Kidney capillary endothelial cell (primary cell): ENCODE measurements around the gene KLHL18.
A peak's percentile ranks its signal among the peaks of the same experiment; 100 is the strongest.
"Not testable (repeated sequence)": the region's sequence is repeated elsewhere in the genome, so short reads cannot be mapped to it uniquely, and the experiment has no call there.

Source experiments
- DNase-seq: peaks from one replicate; pipeline ENCODE4 v3.0.0-alpha.2; 2018; ENCODE audit warnings: low spot score

KLHL18 gene

DNA sequence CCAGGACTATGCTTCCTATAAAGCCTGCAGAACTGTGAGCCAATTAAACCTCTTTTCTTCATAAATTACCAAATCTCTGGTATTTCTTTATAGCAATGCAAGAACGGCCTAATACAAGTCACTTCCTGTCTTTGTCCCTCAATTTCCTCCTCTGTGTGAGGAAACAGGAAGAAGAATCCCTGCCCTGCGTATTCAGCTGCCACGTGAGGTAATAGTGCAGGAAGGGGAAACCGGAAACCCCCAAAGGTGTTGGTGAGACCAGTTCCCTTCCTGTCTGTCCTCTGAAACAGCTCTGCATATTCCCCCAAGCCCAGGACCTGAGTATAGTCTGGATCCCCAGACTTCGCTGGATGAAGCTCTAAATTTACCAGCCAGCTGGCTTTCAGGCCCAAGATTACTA lies 80.0 kb downstream of the KLHL18 start:
- DNase-seq = peak; percentile 89

DNA sequence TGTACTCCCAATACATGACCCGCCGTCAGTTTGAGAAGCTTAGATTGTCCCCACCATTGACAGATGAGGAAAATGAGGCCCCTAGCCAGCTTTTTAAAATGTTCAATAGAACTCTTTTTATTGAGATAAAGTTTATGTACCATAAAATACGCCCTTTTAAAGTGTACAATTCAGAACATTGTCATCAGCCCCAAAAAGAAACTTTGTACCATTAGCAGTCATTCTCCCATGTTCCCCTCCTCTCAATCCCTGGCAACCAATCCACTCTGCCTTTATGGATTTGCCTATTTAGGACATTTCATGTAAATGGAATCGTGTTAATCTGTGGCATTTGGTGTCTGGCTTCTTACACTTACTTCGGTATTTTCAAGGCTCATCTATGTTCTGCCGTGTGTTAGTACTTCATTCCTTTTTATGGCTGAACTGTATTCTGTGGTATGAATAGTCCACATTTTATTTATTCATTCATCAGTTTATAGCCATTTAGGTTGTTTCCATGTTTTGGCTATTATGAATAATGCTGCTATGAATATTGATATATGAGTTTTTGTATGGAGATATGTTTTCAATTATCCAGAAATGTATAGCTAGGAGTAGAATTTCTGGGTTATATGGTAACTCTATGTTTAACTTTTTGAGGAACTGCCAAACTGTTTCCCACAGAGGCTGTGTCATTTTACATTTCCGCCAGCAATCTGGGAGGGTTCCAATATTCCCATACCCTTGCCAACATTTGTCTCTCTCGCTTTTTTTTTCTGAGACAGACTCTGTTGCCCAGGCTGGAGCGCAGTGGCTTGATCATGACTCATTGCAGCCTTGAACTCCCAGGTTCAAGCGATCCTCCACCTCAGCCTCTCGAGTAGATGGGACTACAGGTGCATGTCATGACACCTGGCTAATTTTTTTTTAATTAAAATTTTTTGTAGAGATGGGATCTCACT lies 82.7 kb downstream of the KLHL18 start:
- no peak for DNase-seq

DNA sequence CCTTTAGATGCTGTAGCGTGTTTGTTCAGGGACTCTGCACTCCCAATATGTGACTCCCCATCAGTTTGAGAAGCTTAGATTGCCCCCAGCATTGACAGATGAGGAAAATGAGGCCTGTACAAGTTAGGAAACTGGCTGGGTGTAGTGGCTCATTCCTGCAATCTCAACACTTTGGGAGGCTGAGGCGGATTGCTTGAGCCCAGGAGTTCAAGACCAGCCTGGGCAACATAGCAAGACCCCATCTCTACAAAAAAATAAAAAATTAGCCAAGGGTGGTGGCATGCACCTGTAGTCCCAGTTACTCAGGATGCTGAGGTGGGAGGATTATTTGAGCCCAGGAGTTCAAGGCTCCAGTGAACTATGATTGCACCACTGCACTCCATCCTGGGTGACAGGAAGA lies 84.1 kb downstream of the KLHL18 start:
- DNase-seq = no peak

DNA sequence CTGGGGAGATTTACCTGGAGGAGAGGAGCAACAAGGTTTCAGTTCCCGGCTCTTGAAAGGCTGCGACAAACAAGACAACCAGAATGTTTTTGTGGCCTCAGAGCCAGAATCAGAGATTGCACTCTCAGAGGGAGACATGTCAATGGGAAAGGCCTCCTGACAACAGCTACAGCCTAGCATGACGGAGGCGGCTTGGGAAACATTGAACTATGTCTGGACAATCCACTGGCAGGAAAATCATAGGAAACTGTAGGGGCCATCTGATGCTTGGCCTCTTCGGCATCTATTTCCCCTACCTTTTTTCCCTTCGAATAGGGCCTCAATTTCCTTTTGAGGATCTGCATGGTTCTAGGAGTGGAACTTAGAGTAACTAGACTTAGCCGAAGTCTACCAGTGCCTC lies 84.9 kb downstream of the KLHL18 start:
- DNase-seq = no peak

DNA sequence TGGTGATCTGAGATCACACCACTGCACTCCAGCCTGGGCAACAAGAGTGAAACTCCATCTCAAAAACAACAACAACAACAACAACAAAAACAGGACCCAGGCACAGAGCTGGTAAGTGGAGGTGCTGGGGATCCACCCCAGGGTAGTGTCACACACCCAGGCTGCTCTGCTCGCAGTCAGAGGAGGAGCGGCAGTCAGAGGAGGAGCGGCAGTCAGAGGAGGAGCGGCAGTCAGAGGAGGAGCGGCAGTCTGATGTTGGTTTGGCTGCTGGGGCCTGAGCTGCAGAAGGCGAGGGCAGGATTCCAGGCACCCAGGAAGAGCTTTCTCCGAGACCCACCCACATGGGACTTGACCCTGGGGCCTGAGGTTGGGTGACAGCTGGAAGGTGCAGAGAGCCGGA lies 87.3 kb downstream of the KLHL18 start:
- not testable (repeated sequence) for DNase-seq

DNA sequence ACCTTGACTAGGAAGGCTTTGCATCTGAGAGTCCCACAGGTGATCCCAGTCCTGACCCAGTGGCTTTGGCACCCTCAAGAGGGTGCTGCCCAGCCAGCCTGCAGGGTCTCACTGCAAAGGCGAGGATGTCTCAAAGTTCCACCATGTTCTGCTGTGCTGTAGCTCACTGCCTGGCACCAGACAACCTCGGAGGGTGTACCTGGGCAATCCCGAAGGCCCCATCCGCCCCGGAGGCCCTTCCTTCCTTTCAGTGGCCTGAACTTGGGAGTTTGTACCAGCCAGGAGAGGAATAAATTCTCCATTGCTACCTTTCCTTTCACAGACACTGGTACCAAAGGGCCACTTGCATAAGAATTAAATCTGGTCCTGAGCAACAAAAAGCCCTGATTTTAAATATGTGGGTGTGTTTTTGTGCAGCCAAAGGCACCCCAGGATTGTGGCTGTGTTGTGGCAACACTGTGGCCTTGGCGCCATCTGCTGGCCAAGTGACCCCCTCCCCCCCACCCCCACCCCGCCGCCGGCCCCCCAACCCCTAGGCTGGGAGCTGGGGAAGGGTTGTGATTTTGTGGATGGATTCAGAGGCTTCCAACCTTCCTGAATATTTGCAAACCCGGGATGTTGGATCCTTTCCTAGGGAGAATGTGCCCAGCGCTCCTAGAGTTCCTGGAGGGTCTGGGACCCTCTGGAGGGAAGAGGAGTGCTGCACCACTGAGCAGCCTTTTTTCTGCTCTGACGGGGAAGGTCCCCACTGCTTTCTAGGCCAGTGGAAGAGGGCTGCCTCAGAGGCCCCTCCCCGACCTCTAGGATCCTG lies 88.3 kb downstream of the KLHL18 start:
- DNase-seq = peak; percentile 18

DNA sequence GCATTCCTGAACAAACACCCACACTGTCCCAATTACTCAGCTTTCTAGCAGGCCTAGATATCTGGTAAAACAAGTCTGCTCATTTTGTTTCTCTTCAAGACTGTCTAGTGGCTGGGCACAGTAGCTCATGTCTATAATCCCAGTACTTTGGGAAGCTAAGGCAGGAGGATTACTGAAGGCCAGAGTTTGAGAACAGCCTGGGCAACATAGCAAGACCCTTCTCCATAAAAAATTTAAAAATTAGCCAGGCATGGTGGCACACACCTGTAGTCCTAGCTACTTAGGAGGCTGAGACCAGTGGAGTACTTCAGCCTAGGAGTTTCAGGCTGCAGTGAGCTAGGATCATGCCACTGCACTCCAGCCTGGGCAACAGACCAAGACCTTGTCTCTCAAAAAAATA lies 91.8 kb downstream of the KLHL18 start:
- no peak for DNase-seq

DNA sequence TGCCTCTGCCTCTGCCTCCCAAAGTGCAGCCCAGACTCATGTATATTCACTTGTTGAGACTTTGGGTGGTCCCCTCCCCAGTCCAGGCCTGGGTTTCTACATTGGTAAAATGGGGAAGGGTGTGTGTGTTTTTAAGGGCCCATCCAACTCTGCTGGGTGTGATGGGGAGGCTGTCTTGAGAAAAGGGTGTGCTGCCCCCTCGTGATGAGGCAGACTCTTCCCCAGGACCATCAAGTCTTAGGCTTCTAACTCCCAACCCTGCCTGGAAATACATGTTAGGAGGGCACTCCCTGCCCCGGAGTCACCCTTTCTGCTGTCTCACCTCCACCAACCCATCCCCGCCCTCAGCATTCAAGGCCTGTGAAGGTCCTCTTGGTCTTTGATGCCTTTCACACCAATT lies 93.6 kb downstream of the KLHL18 start:
- no peak for DNase-seq

DNA sequence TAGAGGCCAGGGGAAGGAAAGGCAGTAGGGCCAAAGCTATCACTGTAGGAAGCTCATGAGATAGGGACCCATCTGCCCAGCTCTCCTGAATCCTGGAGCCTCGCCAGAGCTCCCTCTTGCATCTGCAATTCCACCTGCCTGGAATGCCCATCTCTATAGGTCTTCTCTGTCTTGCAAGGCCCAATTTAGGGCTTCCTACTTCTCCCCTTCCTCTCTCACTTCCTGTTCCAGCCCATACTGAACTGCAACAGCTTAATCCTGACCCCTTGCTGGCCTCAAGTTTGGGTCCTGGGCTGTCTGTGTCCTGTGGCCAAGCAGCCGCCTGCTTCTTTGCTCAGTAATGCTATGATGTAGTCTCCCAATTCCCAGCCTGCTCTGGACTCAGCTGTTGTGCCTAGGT lies 94.4 kb downstream of the KLHL18 start:
- DNase-seq = no peak

DNA sequence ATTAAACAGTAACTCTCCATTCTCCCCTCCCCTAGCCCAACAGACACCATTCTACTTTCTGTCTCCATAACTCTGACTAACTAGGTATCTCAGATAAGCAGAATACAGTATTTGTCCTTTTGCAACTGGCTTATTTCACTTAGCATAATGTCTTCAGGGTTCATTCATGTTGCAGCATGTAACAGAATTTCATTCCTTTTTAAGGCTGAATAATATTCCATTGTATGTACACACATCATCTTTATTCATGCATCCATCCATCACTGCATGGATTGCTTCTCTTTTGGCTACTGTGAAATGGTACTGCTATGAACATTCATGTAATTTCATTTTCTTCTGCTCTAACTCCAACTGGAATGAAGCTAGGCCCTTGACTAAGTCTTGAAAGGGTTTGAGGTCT lies 96.1 kb downstream of the KLHL18 start:
- no peak for DNase-seq

DNA sequence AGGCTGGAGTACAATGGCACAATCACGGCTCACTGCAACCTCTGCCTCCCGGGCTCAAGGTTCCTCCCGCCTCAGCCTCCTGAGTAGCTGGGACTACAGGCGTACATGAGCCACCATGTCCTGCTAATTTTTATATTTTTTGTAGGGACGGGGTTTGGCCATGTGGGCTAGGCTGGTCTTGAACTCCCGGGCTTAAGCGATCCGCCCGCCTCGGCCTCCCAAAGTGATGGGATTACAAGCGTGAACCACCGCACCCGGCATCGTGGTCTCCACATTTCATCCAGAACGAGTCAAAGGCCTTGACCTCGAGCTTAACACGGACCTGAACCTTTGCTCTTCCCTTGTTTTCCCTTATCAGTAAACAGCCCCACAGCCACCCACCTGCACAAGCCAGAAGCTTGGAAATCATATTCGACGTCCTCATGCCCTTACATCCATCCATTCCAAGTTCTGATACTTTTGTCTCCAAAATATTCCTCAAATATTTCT lies 96.7 kb downstream of the KLHL18 start:
- no peak for DNase-seq

DNA sequence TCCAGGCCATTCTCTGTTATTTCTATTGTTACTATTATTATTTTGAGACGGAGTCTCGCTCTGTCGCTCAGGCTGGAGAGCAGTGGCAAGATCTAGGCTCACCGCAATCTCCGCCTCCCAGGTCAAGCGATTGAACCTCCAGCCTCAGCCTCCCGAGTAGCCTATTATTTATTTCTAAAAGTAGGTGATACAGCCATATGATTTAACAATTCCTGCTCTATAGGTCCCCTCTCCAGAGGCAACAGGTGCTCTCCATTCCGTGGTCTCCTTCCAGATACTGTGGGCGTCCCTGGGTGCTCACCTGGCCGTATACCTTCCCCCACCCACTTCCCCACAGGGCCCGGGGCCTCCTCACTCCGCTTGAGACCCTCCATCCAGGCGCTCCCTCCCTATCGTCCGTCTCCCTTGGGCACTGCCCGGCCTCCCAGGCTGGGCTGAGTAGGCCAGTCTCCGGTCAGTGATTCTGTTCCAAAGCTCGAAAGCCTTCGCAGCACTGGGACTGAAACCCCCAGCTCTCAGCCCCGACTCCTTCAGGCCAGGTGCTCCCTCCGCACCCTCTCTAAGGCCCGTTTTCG lies 97.4 kb downstream of the KLHL18 start:
- no peak for DNase-seq

DNA sequence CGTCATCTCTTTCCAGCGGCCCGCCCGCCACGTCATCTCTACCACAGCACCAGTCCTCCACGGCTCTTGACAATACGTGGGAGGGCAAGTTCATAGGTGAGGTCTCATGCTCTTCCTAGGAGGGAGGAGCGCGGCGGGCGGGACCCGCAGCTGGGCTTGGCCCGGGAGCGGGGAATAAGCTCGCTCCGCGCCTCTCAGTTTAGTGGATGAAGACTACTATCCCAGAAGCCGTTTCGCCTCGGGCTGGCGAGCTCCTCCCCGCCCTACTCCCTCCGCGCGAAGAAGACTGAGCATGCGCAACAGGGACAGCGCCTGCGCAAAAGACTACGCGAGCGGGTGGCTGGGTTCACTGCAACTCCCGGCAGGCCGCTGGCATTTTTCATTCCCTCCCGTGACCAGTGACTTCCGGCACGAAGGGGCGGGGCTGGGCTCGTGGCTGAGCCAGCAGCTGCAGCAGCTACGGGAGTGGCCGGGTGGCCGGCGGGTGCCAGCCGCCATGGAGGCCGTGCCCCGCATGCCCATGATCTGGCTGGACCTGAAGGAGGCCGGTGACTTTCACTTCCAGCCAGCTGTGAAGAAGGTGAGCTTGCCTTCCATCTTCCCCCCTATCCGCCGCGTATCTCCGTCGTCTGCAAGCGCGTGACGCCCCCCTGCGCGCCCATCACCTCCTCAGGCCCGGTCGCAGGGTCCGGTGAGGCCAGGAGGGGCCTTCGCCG lies 98.0 kb downstream of the KLHL18 start, which contains the start of gene PTPN23:
Gene PTPN23 (plus strand): TSS at position 421 of the 716 bp plus-strand sequence. CDS start 76 bp downstream, at position 497.
- DNase-seq = peak; percentile 98

DNA sequence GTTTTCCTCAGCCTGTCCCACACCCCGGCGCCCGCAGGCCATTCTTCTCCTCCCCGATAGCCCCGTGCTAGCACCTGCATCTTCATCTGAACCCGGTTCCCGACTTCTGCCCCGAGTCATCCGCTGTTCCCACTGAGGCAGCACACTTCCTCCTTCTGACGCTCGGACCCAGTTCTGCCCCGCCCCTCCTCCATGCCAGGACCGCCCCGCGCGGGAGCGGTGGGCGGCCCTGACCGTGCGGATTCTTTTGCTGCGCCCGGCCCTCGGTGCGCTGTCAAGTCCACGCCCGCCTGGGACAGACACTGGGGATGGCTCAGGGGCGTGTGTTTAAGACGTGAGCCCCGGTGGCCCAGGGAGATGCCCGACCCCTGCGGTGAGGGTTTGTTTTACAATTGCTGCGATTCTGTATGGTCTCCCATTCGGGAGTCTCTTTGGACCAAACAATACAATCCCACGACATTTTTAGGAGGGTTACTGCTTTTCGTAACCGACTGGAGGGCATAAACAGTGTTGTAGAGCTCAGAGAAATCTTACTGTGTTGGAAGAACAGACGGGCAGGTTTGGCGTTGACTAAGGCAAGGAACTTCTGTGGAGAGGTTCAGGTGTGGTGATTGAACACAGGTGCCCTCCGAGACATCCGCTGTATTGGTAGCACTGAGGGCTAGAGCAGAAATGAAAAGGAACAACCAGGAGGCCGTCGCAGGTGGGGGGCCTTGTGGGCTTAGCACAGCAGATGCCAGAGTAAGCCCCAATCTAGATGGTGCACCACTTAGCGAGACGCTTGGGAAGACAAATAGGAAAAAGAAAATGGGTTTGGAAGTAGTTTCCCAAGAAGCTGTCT lies 98.8 kb downstream of the KLHL18 start:
- peak; percentile 82 for DNase-seq

DNA sequence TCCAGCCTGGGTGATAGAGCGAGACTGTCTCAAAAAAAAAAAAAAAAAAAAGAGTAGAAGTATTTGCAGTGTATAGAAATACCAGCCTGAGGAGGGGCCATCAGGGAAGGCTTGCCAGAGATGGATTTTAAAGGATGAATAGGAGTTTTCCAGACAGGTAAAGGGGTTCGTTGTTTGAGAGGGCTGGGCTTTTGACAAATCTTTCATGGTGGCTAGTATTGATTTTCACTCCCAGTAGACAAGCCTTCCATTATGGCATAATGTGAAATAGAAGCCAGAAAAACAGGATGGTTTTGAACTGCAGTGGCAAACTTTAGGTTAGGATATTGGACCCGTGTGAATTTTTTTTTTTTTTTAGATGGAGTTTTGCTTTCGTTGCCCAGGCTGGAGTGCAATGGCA lies 101.7 kb downstream of the KLHL18 start:
- DNase-seq = no peak

DNA sequence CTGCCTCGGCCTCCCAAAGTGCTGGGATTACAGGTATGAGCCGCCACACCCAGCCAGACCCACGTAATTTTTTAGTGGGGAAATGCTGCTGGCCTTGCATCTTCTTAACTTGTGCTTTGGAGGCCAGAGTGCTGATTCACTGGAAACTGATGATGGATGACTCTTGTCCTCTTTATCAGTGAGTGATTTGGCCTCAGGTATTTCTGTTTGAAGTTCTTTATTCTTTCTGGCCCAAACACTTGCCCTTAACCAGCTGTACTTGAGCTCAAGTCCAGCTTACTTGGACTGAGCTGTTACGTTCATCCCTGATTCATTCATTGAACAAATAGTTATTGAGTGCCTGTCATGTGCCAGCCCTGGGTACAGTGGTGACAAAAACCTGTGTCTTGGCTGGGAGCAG lies 102.3 kb downstream of the KLHL18 start:
- DNase-seq = no peak

DNA sequence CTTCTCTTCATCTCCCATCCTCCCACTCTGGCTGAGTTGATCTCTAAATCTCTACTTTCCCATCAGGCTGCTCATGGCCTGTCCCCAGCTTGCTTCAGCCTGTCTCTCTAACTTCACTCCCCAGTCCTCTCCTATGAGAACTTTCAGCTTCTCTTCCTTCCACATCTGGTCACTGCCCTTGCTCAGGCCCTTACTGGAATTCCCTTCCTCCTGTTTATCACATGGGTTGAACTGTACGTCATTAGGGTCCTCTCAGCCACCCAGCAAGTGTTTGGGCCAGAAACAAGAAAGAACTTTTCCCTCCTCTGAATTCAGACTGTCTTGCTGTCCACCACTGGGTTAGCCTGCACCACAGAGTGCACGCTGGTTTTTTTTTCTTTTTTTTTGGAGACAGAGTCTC lies 103.1 kb downstream of the KLHL18 start:
- DNase-seq = no peak

DNA sequence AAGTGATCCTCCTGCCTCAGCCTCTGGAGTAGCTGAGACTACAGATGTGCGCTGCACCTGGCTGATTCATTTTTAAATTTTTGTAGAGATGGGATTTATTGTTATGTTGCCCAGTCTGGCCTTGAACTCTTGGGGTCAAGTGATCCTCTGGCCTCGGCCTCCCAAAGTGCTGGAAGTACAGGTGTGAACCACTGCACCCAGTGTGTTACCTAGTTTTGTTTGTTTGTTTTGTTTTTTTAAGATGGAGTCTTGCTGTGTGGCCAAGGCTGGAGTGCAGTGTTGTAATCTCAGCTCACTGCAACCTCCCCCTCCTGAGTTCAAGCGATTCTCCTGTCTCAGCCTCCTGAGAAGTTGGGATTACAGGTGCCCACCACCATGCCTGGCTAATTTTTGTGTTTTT lies 110.2 kb downstream of the KLHL18 start:
- DNase-seq = no peak

DNA sequence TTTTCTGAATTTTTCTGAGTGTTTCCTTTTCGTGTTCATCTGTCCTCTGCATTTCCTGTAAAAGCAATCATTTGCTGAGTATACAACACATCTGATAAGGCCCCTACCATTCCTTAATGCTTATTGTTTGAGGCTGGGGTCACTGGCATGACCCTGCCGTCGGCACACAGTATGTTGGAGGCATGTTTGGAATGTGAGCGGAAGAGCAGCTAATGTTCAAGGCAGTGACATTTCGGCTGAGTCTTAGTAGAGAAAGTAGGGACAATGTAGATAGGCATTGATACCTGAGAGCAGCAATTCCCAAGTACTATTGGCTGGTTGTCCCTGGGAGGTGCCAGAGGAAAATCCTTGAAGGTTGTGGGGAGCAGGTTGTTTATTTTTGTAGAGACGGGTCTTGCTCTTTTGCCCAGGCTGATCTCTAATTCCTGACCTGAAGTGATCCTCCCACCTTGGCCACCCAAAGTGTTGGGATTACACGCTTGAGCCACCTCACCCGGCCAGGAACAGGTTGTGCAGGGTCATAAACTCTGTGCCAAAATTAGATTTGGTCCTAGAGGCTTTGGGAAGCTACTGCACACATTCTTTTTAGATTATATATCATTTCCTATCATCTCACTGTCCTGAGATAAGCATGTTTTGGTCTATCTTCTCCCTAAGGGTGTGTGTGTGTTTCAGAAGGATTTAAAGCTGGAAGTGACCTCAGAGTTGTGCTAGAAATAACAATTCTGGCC lies 111.6 kb downstream of the KLHL18 start:
- peak; percentile 16 for DNase-seq

DNA sequence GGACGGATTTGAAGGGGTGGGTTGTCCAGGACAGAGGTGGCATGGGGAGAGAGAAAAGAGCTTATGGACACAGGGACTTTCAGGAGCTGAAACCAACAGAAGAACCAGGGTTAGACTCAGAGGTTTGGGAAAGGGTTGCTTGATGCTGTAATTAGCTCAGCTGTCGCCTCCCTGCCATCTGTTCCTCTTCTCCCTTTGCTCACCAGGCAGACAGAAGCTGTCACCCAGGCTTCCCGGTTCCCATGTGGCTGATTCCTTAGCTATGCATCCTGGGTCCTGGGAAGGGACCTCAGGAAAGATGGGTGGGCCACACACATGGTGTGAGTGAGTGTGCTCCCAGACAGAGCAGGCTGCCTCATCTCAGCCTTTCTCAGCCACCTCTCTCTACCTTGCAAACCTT lies 112.1 kb downstream of the KLHL18 start:
- no peak for DNase-seq
